HS-5 (cell line): ENCODE data around the gene DAZAP1.

Experiments used
- DNase-seq: peaks from one replicate; pipeline ENCODE4 v3.0.0-alpha.2; 2012; ENCODE audit warnings: low read depth

DAZAP1 gene

DNA sequence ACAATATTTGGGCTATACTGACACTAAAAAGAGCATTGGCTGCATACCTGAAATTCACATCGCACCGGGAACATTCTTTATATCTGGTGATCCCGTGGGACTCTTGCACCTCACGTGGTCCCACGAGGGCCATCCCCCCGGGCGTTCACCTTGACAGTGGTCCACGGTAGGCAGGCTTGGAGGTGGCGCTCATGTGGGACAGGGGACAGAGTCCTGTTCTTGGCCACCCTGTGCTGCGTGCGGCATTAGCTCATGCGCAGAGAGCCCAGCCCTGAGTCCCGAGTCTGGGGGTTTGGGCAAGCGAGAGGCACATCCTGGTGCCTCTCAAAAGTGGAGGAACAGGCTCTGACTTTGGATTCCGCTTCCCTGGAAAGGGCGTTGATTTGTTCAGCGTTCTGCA lies 13.5 kb upstream of the DAZAP1 start:
- no peak for DNase-seq

DNA sequence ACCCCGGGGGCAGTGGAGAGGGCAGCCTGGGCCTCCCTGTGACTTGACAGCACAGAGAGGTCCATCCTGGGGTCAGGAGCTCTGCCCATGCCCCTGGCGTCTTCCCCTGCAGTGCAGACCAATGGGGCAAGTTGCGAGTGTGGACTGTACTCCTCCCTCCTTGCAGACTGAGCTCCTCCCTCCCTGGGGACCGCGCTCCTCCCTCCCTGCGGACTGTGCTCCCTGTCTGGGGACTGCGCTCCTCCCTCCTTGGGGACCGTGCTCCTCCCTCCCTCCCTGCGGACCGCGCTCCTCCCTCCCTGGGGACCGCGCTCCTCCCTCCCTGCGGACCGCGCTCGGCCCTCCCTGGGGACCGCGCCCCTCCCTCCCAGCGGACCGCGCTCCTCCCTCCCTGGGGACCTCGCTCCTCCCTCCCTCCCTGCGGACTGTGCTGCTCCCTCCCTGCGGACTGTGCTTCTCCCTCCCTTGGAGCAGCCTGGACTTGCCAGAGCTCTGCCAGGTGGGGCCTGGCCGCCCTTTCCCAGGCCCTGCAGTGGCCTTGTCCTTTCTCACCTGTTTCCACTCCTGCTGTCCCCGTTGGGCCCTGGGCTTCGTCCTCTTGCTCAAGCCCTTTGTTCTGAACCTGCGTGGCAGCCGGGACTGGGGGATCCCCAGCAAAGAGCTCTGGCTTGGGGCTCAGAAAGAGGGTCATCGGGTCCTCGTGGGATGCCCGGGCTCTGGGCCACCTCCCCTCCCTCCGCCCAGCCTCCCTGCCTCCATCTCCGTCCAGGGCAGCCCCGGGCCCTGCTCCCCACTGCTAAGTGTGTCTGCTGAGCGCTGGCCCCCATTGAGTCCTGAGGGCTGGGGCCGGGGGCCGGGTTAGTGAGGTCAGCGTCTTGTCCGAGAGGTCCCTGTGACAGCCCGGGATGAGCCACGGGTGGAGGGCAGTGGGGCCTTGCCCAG lies 12.9 kb upstream of the DAZAP1 start:
- DNase-seq = no peak

DNA sequence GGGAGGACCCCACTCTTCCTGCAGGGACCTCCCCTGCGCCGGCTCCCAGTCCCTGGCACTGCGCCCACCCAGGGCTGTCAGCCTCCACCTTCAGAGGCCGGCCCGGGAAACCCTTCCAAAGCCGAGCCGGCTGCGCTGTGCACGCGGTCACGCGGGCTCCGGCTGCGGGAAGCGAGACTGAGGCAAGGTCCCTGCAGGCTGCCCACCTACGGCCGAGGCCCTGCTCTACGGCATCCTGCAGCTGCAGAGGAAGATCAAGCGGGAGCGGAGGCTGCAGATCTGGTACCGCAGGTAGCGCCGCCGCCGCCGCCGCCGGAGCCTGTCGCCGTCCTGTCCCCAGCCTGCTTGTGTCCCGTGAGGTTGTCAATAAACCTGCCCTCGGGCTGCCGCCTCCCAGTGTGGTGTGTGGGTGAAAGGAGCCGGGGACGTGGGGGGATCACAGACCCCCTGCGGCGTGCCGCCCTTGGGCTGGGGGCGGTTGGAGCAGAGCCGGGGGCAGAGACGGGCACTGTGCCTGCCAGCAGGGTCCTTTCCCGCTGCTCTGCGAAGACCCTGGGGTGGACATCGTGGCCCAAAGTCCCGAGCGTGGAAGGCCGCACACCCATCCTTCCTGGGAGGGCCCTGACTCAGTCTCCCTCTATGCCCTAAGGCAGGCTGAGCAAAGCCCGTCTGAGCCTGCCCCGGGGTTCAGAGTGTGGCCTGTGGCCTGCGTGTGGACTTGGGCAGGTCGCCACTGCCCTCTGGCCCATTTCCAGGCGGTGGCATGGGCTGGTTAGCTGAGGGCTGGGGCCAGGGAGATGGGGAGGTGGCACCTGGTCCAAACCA lies 12.0 kb upstream of the DAZAP1 start:
- no peak for DNase-seq

DNA sequence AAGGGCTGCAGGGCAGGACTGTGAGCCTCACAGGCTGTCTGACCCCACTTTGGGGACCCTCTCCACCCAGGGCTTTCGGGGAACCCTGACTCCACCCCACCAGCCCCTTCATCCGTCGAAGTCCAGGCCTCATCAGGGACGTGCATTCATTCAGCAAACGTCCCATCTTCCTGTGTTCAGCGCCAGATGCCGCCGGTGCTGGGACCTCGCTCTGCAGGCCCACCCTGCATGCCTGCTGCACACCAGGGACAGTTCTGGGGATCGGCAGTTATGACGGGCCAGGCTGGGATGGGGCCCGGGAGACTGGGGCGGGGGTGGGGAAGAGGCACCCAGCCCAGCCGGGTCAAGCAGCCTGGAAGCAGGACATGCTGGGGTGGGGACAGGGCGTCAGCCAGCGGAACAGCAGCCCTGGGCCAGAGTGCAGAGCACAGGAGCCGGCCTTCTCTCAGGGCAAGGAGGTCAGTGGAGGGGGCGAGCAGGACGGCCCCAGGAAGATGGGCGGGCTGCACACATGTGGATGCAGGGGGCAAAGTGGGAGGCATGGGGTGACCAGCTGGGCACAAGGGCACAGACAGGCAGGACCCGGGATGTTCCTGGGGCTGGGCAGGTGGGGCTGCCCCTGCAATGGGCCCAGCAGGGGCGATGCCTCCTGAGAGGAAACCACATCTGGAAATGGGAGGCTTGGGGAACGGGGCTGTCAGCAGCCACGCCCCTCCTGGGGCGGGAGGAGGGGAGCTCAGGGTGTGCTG lies 11.2 kb upstream of the DAZAP1 start:
- DNase-seq = no peak

DNA sequence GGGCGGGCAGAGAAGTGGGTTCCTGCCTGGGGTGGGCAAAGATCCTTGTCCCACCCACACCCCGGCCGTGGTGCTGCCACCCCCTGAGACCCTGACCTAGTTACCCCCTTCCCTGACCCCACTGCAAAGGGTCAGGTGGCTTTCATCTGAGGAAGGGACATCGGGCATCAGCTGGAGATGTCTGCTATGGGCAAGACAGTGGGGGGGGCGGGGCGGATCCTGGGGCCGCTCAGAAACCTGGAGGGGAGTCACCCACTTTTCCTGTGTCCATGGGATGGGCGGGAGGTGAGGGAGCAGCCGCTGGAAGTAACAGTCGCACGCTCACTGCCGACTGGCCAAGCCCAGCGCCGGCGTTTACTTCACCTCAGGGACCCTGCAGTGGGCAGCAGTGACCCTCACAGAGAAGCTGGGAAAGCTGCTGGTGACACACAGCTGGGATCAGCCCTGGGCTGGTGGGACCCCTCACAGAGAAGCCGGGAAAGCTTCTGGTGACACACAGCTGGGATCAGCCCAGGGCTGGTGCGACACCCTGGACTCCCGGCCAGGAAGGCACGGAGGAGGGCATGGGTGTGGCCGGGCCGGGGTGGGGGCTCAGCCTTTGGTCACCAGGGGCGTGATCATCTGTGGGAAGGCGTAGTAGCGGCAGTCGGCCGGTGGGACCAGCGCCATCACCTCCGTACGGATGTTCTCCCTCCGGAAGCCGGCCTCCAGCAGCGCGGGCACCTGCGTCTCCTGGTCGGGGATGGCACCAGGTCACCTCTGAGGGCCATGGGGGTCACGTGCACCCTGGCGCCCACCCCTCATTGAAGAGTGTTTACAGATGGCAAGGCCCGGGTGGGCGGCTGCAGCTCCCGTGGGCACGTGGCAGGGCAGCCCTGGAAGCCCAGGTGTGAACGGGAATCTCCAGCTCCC lies 10.4 kb upstream of the DAZAP1 start:
- DNase-seq = no peak

DNA sequence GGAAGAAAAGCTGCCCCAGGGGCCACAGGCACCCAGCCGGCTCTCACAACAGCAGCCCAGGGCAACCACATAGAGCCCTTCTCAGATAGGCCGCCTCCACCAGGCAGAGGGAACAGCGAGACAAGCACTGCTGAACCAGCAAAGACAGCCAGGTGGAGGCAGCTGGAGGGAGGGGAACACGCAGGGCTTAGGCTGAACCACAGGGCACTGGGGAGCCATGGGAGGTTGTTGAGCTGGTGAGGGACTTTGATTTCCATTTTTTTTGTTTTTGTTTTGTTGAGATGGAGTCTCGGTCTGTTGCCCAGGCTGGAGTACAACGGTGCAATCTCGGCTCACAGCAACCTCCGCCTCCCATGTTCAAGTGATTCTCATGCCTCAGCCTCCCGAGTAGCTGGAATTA lies 9.5 kb upstream of the DAZAP1 start:
- DNase-seq = no peak

DNA sequence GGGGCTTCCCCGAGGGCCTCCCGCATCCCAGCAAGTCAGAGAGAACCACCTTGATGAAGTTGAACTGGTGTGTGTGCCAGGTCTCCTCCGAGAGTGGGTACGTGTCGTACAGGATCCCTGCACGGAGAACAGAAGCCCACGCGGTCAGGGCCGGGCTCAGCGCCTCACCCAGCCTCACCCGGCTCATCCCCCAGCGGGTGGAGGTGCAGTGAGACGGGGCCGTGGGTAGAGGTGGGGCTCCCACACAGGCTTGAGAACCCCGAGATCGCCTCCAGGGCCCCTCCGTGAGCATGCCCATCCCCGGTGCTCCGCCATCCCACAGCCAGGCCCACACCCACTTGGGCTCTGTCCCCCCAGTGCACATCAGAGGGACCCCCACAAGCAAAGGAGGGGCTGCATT lies 8.3 kb upstream of the DAZAP1 start:
- no peak for DNase-seq

DNA sequence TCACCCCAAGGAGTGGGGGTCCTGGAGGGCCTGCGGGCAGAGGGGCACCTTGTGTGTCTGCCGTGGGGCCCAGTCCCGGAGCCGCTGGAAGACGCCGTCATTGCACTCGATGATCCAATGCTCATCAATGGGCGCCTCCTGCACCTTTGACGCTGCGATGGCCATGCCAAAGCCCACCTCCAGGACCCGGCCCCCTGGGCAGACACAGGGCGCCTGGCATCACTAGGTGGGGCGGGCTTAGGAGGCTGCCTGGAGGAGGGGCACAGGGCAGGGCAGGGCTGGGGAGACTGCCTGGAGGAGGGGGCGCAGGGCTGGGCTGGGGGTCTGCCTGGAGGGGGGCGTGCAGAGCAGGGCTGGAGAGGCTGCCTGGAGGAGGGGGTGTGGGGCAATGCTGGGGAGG lies 7.6 kb upstream of the DAZAP1 start:
- DNase-seq = no peak

DNA sequence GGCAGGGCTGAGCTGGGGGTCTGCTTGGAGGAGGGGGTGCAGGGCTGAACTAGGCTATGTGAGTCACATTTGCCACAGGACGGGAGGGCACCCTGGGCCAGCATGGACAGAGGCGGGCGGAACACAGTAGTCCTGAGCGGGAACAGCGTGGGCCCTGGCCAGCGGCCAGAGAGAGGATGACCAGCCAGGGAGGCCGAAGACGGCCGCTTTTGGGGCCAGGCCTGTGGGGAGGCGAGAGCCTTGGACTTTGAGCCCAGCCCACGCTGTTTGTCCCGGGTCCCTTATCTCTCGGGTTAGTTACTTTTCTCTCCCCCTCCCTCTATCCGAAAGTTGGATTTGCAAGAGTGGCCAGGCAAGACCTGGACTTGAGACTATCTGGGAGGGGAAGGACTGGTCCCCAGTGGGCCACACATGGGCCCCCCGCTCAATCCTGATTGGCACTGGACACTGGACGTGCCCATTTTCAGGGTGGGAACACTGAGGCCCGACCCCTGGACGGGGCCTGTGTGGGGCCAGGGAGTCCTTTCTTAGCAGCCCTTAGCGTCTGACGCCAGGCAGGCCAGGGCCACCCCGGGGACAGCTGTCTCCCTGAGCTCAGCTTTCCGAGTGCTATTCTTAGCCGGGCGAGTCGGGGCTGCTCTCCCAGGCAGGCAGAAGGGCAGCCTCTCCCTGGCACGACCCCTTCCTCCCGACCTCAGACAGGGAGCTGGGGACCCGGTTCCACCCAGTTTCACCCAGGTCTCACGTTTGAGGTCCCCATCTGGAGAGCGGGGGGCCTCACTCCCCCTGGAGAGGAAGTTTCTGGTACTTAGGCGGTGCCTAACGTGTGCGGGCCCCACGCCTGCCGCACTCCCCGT lies 6.9 kb upstream of the DAZAP1 start:
- DNase-seq = no peak

DNA sequence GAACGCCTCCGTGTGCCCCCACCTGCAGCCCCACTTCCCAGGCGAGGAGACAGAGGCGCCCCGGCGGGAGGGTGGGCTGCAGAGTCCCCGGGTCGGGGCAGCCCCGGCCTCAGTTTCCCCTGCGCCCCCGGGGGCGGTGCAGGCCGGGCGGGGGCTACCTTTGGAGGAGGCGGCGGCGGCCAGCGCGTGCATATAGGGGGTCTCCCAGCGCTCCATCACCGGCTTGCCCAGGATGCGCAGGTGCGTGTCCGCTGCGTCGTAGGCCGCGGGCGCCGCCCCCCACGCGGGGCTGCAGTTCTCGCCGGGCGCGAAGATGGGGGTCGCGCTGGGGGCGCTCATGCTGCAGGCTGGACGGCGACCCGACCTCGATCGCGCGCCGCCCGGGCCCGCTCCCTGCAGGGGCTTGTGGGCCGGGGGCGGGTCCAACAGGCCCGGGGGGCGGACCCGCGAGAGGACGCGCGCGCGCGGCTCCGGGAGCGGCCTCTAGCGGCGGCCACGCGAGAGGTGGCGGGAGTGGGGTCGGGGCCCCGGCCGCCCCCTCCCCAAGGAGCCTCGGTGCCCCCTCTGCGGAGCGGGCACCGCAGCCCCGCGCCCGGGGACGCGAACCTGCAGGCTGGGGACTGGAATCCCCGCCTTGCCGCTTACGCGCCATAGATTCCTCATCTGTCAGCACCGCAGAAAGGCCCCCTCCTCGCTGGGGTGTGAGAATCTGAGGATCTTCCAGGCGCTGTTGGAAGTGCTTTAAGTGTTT lies 6.1 kb upstream of the DAZAP1 start, which contains the start of gene GAMT:
TSS of gene GAMT (minus strand) at position 405 of the 751 bp plus-strand sequence. CDS start at position 339, 66 bp downstream.
- DNase-seq = no peak

DNA sequence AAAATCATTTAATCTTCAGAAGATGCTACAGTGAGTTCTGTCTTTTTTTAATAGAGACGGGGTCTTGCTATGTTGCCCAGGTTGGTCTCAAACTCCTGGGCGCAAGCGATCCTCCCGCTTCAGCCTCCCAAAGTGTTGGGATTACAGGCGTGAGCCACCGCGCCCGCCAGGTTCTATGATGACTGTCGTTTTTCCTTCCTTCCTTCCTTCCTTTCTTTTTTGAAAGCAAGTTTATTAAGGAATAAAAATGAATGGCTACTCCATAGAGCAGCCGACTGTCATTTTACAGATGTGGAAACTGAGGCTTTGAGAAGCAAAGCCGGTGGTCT lies 5.5 kb upstream of the DAZAP1 start:
- DNase-seq = no peak

DNA sequence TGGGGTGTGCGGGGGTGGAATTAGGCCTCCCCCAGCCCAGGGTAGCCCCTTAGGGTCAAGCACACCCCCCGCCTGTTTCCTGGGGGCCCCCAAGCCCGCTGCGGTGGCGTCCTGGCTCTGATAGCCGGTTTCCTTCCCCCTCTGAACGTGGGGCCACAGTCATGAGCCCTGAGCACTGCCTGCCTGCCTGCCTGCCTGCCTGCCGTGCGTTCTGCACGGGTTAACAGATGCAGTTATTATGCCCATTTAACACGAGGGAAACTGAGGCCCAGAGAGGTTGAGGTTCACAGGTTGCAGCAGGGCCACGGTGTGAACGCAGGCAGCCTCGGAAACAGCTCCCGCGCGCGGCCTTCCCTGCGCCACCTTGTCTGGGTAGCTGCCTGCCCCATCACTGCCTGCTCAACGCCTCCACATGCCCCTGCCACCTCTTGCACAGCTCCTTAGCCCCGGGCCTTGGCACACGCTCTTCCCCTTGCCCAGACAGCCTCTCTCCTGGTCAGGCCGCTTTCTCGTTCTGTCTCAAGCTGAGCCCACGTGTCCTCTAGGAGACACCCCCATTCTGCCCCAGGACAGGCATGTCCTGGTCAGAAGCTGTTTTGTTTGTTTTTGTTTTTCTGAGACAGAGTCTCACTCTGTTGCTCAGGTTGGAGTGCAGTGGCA lies 4.8 kb upstream of the DAZAP1 start:
- no peak for DNase-seq

DNA sequence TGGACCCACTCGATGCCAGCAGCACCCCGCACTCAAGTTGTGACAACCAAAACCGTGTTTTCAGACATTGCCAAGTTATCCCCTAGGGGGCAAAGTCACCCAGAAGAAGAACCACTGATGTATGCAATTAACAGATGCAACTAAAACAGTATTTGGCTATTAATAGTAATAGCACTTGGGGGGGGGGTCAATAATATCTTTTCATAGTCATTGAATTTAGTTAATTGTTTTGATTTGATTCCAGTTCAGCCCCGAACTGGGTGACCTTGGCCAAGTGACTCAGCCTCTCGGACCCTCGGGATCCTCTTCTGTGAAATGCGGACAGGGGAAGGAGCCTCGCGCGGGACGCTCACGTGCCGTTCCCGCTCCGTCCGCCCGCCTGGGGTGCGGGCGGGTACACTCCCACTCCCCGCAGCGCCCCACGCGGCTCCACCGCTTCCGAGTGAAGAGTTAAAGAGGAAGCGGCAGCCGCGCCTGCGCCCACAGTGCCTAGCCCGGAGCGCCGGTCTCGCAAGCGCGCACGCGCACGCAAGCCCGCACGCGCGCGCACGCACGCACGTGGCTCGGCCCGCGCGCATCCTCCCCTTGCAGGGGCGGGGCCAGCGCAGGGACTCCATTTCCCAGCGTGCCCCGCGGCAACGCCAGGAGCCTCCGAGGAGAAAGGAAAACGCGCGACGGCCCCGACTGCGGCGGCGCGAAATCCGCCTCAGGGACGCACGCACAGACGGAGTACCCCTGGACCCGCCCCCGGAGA lies 435 bp upstream of the DAZAP1 start:
- DNase-seq = peak; percentile 82

DNA sequence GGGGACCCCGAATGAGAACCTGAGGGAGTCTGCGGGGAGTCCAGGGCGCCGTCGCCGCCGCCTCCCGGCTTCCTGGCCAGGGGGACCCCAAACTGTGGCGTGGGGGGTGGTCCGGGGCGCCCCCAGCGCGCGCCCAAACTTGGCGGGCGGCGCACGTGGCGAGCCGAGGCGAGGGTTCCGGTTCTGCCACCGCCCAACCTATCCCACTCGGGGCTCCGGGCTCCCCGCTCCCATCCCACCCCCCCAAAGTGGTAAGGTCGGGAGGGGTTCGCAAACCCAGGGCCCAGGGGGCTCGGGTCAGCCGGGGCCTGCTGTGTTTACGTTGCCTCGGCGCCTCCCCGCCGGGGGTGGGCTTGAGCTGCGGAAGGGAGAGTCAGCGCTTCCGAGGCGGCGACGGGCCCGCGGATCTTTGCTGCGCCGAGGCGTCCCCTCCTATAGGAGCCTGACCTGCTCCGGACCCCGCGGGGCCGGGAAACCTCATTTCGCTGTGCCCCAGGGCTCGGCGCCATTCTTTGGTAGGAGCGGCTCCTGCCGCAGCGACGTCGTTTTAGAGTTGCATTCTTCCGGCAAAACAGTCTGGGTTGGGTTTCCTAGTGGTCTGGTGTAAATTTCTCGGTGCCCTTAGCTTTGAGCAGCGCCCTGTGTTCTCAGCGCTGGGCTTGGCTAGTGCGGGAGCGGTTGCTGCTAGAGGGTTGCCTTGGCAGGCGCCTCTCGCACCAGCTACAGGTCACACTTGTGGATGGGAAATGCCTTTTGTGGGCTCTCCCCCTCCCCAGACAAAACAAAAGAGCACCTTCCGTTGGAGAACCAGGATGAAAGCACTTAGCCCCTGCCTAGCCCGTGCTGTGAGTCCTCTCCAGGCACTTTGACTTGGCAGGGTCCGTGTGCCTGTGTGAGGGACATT lies 1.2 kb downstream of the DAZAP1 start:
- DNase-seq = no peak

DNA sequence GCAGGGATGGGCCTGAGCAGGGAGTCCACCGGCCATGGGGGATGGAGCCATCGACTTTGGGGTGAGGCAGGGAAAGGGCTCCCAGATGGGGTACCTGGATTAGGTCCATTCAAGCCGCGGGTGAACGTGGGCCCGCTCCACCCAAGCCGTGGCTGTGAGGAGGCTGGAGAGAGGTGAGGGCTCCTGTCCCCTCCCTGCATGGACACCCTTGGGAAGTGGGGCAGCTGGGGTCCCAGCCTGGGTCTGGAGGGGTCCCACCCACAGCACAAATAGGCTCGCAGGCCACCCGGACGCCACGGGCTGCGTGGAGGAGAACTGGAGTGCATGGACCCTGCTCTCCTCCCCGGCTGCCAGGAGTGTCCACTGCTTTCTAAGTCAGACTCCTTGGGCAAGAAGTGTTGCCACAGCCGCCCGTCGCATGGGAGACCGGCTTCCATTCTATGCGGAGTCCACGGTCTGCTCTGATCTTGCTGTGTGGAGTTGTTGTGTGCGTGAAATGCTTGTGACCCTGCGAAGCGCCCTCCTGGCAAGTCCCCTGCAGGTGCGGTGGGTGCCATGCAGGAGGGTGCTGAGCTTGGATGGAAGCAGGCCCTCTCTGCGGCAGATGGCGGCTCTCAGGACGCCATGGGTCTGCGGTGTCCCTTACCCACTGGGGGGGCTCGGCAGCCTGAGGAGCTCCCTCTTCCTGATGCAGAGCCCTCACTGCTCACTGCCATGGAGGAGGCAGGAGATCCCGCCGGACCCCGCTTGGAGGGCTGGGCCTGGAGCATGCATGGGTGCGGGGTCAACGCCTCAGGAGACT lies 2.0 kb downstream of the DAZAP1 start:
- no peak for DNase-seq

DNA sequence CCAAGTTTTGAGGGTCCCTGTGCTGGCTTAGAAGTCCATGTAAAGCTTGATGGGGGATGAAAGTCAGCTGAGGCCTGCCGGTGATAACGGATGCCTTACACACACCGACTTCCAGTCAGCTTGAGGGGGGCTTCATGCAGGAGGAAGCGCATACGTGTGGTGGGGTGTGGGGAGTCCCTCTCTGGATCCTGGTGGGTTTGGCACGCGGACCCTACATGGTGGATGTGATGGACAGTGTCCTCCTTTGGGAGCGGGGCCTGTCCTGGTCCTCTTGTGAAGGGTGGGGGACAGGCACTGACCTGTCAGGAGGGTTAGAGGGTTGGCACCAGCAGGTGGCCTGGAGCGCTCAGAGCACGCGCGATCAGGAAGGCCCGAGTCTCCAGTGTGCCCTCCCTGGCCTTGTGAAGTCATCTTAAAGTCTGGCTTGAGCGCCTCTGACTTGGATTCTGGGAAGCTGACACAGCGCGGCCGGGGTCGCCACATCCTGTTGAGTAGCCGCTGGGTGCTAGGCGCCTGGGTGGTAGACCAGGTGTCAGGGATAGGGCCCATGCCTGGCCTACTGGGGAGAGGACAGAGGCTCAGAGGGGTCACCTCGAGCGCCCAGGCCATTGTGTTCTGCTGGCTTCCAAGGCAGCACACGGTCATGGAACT lies 2.9 kb downstream of the DAZAP1 start:
- DNase-seq = no peak
